Measurements from ENCODE around the gene CROT.

Gene CROT

DNA sequence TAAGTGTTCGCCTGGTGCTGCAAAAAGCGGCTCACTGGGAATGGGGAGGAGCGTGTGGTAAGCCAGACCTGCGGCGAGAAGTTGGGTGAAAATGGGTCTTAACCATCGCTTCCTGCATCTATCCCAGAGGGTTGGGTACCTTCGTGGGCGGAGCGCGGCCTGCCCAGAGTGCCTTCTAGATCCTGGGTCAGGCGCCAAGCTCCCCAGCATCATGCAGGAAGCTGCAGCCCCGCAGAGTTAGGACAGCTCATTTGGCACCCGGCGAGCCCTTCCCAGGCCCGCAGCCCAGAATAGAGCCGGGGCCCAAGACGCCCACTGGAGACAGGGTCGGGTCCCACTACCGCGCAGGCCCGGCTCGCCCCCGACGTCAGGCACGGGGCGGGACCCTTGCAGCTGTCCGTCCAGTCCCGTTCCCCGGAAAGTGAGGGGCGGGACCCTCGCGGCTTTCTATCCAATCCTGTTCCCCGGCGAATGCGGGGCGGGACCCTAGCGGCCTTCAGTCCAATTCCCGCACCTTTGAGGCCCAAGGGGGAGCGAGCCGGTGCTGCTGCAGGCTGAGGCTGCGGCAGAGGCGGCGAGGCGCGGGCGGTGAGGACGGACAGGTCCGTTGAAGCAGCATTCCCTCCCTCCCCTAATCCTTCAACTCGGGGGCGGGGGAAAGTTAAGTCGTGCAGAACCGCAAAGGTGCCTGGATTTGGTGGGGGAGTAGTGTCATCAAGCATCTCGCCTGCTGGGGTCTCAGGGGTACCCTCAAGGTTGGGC is at the start of gene CROT:
CROT (plus strand) TSS at position 499 of the 762 bp plus-strand sequence. CDS start 3,405 bp downstream, outside the sequence.
- TF ChIP-seq CTCF (IDR thresholded peaks at IDR 0.05; ENCODE audit: low read length, missing control alignments) = no peak
- peak within 1 kb of the TSS; percentile 84 for H3K4me3 ChIP-seq (replicated peaks; ENCODE audit: low read depth, low read length)
- peak; percentile 92 for DNase-seq (ENCODE audit: low read depth)

DNA sequence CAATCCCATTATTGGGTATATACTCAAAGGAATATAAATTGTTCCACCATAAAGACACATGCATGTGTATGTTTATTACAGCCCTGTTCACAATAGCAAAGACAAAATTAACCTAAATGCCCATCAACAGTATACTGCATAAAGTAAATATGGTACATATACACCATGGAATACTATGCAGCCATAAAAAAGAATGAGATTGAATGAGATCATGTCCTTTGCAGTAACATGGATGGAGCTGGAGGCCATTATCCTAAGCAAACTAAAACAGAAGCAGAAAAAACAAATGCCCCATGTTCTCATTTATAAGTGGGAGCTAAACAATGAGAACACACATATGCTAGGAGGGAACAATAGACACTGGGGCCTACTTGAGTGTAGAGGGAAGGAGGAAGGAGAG is 44.7 kb upstream of the CROT start:
- TF ChIP-seq CTCF (IDR thresholded peaks at IDR 0.05; ENCODE audit: low read length, missing control alignments) = no peak
- no peak for DNase-seq (ENCODE audit: low read depth)
- H3K4me3 ChIP-seq (replicated peaks; ENCODE audit: low read depth, low read length) = no peak overlapping the region

DNA sequence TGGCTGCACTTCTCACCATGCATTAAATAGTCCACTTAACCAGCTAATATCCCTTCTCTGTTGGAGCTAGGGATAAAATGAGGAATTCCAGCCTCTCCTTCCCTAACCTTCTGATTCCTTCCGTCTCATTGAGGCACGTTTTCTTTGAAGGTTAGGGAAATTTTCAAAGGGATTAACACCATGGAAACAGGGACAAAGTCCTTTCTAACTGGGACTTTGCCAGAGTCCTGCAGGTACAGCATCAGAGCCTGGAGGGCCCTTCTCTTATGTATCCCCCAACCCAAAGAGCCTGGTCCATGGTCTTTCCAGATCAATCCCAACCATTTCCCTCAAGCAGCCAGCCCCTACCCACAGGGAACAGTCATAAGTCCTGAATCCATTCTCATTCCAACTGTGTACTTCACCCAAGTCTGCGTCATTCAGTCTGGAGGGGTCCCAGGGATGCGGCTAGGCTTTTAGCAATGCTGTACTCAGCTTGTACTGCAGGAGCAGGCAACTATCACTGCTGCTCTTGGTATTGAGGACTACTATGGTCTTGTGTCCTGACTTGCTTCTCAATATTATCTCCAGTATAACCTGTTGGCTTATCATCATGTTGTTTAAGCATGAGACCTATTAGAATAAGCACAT is 34.6 kb upstream of the CROT start:
- no peak for DNase-seq (ENCODE audit: low read depth)
- H3K4me3 ChIP-seq (replicated peaks; ENCODE audit: low read depth, low read length) = no peak overlapping the region
- no peak for TF ChIP-seq CTCF (IDR thresholded peaks at IDR 0.05; ENCODE audit: low read length, missing control alignments)

DNA sequence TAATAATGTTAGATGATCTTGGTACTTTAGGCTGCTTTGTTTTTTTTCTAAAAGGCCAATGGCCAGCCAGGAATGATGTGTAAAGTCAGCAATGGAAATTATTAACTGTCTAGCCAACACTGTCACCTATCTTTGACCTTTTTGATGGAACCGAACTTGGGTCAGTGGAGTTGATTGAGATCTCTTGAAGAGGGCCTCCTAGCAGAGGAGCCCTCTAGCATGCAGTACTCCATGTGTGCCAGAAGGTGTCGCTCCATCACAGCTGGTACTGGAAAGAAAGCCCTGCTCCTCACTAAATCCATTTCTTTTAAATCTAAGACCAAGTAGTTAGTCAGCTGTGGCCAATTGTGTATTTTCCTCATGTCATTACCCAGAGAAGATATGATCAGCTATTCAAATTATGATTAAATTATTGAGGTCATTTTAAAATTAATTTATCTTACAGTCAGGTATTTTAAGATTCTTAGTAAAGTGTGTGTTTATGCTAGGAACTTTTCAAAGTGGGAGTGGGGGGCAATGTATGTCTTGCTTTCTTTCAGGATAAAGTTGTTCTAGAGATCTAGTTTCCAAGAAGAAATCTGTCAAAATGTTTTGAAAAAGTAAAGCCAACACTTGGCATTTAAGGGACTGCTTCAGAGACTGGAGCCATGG is 33.1 kb upstream of the CROT start:
- peak; percentile 100 for TF ChIP-seq CTCF (IDR thresholded peaks at IDR 0.05; ENCODE audit: low read length, missing control alignments)
- peak; percentile 79 for DNase-seq (ENCODE audit: low read depth)
- H3K4me3 ChIP-seq (replicated peaks; ENCODE audit: low read depth, low read length) = no peak overlapping the region

GRCh38 chr7:87316097-87316700 is 29.3 kb upstream of the CROT start:
- no peak for TF ChIP-seq CTCF (IDR thresholded peaks at IDR 0.05; ENCODE audit: low read length, missing control alignments)
- H3K4me3 ChIP-seq (replicated peaks; ENCODE audit: low read depth, low read length) = no peak overlapping the region
- DNase-seq (ENCODE audit: low read depth) = no peak

- TF ChIP-seq CTCF (IDR thresholded peaks at IDR 0.05; ENCODE audit: low read length, missing control alignments) = no peak
- no peak overlapping the region for H3K4me3 ChIP-seq (replicated peaks; ENCODE audit: low read depth, low read length)
- peak; percentile 83 for DNase-seq (ENCODE audit: low read depth)
Observed at GRCh38 chr7:87316846-87317552, 28.5 kb upstream of the CROT start.

Data from fibroblast of pulmonary artery (primary cell).